ENCODE data around the gene VWA3A.
"Not testable (repeated sequence)": the region's sequence is repeated elsewhere in the genome, so short reads cannot be mapped to it uniquely, and the experiment has no call there.

The VWA3A gene

DNA sequence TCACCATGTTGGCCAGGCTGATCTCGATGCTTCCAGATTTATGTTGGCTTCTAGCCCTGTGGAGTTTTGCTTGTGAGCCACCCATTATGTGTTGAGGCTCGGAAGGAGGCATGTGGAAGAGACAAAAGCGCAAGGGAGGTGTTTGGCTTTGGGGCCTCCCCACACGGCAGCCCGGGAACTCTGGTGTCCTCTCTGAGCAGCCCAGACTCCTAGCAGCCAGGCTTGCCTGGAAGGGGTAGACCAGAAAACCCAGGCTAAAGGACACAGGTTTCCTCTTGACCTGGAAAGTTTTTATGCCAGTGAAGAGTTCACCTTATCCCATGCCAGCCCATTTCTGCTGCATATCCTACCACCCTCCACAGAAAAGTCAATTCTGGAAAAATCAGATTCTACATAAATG, 91.0 kb downstream of the VWA3A start:
- no peak for DNase-seq (ENCODE audit: low read depth in 3 of 3)

DNA sequence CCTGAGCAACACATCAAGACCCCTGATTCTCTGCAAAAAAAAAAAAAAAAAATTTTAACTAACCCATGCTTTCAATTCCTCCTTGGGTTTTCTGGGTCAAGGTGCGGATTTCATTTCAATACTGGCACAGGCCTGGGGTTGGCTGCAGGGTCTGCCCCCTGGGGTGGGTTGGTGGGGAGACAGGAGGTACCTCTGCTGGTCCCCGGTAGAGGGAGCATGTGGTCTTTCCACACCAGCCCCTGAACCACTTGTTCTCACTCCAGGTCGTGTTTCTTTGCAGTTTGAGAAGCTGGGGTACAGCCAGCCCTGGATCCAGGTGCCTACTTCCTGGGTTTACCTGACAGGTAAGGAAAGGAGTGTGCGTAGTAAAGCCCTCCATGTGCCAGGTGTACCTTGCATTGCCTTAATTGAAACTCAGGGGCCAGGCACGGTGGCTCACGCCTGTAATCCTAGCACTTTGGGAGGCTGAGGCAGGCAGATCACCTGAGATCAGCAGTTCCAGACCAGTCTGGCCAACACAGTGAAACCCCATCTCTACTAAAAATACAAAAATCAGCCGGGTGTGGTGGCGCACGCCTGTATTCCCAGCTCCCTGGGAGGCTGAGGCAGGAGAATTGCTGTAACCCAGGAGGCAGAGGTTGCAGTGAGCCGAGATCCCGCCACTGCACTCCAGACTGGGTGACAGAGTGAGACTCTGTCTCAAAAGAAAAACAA, 91.7 kb downstream of the VWA3A start:
- DNase-seq (ENCODE audit: low read depth in 3 of 3): no peak

DNA sequence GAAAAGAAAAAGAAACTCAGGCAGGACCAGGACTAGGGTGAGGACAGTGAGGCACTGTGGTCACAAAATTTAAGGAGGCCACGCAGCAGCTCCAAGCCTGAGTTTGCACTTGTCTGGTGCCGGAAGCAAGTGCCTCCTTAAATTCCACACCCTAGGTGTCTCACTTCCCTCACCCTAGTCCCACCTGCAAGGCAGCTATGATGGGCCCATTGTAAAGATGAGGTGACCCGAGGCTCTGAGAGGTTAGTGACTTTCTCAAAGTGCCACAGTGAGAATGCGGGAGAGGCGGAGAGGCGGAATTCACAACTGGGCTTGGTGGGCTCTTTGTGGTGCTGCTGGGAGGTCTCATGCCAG, 92.3 kb downstream of the VWA3A start:
- DNase-seq (ENCODE audit: low read depth in 3 of 3): no peak

DNA sequence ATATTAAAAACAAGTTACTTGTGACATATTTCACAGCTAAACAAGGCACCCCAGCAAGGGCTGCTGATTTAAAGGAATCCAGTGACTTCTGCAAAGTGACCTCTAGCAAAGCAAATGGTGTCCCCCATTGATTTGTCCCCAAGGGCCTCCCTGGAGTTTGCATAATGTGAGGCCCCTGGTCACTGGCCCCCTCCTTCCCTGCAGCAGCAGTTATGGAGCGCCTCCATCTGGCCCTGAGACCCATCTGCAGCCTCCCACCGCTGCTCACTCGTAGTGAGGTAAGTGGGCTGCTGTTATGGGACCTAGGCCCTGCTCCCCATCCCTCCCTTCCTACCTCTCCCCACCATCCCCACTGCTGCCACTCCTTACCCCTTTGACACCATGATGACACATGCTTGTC, 94.2 kb downstream of the VWA3A start:
- no peak for DNase-seq (ENCODE audit: low read depth in 3 of 3)

DNA sequence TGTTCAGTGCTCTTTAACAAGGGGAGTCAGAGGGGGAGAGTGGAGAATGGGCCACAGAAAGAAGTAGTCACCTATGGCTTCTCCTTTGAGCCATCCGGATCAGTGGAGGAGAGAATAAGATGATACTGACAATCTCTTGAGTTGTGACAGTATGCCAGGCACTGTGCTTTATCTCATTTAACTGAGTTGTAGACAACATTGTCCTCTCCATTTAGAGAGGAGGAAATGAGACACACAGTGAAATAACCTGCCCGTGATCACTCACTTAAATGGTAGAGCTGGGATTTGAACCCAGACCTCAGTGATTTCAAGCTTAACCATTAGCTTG, 95.9 kb downstream of the VWA3A start:
- DNase-seq (ENCODE audit: low read depth in 3 of 3): no peak

DNA sequence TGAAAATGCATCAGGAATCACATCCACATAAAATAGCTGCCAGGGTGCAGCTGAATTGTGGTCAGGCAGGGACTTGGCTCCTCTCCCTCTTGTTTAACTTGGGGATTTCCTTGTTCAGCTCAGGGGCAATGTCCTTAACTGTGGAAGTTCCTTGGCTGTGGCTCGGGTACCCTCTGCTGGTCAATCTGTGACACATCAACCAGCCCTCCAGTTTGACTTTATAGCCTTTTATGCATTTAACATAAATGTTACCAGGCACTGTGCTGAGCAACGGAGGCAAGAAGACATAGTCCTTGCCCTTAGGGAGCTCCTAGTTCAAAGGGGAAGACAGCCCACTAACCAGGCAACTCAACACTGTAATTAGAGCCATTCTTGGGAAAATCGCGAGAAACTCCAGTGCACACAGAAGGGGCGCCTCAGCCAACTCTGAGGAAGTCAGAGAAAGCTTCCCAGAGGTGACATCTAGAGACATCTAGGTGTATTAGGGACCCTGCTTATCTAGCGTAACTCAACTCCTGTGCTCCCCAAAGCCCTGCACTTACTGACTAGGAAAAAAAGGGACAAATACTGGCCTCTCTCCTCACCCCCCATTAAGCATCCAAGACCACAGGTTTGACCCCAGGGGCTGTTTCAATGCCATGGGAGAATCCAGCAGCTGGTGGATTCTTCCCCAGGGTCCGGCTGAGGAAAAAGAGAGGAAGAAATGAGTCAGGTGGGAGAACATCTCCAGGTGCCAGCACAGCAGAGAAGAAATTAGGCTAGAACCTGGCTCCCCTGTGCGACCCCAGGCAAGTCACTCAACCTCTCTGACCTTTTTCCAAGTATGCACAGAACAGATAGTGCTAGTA, 96.5 kb downstream of the VWA3A start:
- DNase-seq (ENCODE audit: low read depth in 3 of 3): peak; percentile 28 to 57 (median 36)

DNA sequence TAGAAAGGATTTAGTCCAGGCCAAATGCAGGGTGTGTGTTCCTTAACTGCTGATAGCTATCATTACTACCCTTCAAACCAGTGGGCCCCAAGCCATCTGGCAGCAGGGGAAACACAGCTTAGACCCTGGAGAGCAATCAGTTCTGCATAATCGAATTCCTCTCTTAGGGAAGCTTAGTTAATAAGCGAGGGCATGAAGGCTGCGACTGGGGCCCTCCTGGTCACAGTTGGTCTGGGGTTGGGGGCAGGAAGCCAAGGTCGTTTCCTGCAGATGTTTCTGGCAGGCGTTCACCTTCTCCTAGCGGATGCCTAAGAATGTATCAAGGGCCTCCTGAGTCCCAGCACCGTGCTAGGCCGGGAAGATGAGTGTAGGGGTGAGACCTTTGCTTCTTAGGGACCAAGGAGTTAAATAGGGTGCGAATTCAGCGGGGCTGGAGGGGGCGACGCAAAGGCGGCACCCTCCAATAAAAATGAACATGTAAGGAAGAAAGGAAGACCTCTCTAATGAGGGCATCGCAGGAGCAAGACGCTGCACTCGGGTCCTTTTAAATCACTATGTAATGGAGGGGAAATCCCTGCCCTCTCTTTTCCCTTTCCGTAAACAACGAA, 97.2 kb downstream of the VWA3A start:
- DNase-seq (ENCODE audit: low read depth in 3 of 3): no peak

DNA sequence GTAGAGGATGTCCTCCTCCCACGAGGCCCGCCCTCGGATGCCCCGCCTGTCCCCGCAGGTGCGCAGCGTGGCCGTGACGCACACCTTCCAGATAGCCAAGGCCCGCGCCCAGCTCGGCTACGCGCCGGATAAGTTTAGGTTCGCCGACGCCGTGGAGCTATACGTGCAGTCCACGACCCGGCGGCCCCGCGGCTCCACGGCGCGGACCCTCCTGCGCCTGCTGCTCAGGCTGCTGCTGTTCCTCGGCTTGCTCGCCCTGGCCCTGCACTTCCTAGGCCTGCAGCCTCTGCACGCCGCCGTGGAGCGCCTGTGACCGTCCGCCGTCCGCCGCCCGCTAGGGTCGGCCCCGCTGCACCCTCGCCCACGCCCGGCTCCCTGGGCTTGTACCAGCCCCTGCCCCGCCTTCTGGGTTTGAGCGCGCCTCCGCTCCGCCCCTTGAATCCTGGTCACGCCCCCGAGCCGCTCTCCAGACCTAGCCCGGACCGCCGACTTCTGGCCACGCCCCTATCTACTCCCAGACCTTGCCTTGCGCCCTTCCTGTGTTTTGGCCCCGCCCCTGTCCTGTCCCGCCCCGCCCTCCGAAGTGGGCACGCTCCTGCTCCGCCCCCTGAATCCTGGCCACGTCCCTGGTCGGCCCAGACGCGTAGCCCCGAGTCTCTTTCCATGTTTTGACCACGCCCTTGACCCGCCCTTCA, 97.9 kb downstream of the VWA3A start:
- peak; percentile 76 to 100 (median 98) for DNase-seq (ENCODE audit: low read depth in 3 of 3)

DNA sequence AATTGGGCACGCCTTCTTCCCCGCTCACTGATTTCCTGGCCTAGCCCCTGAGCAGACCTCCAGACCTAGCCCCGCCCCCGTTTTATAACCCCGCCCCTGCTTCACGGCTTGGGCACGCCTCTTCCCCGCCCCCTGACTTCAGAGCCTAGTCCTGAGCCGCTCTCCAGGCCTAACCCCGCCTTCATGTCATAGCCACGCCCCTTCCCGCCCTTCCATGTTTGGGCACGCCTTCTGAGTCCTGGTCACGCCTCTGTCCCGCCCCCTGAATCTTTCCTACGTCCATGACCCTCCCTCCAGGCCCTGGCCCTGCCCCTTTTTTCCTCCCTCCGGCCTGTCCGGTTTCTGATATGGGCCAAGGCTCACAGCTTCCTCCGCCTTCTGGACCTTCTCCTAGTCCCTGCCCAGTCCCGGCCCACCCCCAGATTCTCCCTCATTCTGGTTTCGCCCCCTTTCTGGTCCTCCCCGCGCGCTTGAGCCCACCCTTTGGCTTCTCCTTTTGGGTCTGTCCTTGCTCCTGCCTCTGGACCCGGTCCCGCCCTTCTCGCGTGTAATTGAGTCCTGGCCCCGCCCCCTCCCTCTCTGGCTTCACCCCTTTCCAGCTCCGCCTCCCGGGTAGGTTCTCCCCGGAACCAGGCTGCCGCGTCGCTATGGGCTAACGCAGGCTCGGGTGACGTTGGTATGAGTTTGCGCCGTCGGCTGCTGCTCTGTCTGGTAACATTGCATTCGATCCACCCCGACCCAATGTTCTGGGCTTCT, 98.6 kb downstream of the VWA3A start:
- DNase-seq (ENCODE audit: low read depth in 3 of 3): peak; percentile 96 to 100 (median 99)

DNA sequence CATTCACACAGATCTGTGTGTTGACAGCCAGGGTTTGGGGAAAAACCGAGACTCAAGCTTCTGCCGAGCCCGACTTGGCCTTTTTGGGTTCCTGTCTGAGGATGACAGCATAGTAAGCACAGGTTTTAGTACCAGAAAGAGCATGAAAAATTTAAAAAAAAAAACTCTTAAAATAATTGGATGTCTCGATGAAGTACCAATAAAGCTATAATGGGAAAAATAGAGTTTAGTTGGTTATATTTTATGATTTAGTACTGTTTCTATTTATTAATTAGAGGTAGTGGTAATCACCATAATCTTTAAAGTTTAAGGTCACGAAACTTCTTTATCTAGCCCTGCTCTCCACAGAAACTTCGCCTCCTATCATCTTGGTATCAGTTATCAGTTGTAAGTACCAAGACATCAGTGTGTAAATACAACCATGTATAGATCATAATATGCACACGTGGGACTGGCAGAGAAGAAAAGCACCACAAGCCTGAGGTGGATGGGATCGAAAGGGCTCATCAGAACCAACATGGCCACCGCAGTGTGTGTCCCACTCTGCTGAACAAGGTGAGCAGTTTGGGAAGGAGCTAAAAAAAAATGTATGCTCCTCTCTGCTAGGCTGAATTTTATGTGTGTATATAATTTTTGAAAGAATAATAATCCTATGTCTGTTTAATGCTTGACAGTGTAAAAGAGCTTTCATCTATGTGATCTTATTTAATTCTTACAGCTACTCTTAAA, 99.4 kb downstream of the VWA3A start:
- peak in 1 of 3 experiments; percentile 25 for DNase-seq (ENCODE audit: low read depth in 3 of 3)

DNA sequence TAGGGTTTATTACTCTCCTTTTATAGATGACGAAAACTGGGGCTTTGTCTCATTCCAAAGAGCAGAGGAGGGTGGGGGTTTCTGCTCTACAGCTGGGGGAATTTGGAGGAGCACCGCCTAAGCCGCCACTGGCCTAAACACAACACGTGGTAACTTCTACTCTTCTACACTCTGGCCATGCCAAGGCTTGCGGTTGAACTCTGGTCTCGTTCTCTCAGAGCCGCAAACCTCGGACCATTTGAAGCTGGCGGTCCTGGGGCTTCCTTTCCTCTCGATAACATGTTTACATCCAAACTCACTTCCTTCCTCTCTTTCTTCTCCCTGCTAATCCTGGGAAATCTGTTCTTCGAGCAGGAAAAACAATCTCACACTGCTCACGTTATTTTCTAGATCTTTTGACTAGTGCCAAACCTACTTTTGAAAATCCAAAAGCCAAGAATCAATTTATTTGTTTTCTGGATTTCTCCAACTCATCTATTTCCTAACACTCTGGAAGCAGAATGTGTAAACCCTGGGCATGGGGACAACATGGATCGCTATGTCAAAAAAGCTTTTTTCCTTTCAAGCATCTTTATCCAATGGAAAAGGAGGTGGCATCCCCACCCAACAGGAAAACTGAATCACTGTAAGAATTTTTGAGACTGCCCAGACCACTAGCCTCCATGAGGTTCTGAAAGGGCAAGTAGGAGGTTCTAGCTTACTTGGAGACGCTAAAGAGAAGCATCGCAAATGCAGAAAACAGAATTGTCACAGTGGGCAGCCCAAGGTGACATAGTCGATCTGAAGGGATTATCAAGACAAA, 100.1 kb downstream of the VWA3A start:
- peak; percentile 36 to 70 (median 57) for DNase-seq (ENCODE audit: low read depth in 3 of 3)

DNA sequence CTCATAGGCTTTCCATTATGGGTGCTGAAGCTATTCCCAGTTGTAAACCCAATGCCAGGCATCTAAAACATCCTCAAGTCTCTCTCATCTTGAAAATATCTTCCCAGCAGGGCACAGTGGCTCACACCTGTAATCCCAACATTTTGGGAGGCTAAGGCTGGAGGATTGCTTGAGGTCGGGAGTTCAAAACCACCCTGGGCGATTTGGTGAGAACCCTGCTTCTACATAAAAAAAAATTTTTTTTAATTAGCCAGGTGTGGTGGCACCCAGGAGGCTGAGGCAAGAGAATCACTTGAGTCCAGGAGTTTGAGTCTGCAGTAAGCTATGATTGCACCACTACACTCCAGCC, 100.7 kb downstream of the VWA3A start:
- no peak for DNase-seq (ENCODE audit: low read depth in 3 of 3)

DNA sequence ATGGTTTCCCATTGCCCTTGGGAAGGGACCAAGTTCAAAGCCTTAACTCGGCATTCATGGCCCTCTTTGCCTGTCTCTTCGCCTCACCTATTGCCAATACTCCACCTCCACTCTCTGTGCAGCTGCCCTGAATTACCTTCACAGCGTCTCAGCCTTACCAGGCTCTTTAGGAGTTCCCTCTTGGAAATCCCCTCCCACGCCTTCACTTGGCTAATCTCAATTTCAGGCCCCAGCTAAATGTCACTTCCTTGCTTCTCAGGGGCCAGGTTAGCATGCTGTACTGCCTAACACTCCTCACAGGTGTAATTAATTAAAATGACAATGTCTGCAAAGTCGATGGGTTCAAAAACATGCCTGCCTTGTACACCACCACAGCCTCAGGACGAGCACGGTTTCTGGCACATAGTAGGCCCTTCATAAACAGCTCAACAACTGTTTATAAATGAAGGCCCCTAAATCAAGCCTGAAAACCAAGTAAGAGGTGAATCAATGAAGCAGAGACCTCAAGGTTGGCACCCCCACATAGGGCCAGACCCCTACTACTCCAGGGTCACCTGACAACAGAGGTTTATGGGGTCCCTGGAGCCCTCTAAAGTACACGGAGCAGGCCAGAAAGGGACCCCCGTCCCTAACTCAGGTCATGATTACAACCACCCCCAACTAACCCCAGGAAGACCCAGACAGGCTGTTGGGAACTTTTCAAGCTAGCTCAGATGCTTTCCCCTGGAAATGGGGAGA, 102.5 kb downstream of the VWA3A start:
- DNase-seq (ENCODE audit: low read depth in 3 of 3): no peak

DNA sequence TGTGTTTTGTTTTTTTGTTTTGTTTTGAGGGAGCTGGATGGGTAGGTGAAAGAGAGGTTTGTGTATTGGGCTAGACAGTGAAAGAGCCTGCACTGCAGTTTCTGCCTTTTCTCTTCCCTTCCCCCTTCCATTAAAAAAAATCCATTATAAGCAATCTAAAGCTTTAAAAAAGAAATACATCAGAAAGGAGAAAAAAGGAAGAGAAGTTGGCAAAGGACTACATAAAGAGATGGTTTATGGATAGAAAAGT, 103.0 kb downstream of the VWA3A start:
- DNase-seq (ENCODE audit: low read depth in 3 of 3): no peak

DNA sequence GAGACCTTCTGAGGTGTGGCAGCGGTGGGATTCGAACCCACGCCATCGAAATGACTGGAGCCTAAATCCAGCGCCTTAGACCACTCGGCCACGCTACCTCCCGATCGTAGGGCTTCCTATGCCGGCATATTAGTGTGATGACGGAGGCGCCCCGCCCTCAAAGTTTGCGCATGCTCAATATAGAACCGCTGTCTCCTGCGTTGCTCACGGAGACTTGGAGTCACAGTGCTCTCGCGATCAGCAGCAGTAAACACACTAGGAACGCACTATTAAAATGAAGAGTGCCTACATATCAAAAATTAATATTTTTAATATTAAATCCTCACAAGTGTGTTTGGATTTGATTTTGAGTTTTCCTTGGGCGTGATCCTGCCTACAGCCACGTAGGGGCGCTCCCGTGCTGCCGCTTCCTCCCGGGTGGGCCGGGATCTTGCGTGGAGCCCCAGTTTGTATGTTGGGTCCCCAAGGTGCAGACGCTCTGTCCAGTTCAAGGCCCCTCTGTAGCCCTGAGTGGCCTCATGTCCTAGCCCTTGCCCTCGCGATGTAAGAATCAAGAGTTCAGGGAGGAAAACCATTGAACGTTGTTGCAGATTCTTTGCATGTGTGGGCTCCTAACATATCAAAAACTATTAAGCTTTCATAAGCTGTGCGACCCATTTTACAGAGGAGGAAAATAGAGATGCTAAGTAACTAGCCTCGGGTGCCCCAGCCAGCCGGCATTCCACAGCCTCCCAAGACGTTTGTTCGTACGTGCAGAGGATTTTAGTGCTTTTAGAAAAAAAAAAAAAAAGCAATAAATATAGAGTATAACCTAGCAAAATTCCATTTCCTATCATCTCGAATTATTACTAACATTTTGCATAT, 103.6 kb downstream of the VWA3A start:
- DNase-seq (ENCODE audit: low read depth in 3 of 3): peak; percentile 77 to 90 (median 88)

DNA sequence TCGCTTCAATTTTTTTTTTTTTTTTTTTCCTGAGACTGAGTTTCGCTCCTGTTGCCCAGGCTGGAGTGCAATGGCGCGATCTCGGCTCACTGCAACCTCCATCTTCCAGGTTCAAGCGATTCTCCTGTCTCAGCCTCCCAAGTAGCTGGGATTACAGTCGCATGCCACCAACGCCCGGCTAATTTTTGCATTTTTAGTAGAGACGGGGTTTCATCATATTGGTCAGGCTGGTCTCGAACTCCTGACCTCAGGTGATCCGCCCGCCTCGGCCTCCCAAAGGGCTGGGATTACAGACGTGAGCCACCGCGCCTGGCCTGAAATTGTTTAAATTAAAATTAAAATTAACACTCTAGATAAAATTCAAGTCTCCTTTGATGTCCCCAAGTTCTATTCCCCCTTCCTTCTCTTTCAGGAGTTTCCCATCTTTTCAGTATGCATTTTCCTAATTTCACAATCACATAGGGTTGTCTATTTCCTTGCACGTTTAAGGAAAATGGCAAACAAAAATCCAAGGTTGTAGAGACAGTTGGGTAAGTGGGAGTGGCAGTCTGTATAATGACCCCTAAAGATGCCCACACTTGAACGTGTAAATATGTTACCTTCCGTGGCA, 104.3 kb downstream of the VWA3A start:
- not testable (repeated sequence) for DNase-seq (ENCODE audit: low read depth in 3 of 3)

DNA sequence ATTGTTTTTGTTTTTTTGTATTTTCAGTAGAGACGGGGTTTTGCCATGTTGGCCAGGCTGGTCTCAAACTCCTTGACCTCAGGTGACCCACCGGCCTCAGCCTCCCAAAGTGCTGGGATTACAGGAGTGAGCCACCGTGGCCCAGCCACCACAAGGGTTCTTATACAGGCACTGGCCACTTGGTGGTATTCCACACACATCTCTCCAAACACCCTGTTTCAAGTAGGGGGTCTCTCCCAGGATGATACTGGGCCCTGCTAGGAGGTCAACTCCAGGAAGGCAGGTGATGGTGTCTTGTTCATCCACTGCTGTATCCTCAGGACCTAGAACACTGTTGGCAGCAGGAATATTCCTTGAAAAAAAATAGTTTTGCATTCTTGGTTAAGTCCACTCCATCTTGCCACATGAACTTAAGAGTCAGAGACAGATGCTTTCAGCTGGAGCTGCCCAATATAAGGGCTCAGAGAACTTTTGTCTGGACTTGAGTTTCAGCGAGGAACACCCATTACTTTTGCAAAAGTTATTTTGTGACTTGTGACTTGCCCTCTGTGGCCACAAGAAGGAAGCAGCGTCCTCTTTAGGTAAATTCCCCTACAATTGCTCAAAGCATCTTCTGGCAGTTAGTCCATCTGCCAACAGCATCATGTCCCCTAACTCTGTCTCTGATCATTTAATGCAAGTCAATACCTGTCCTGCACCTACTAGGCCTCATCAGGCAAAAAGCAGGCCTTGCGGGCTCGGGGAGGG, 106.4 kb downstream of the VWA3A start:
- no peak for DNase-seq (ENCODE audit: low read depth in 3 of 3)

DNA sequence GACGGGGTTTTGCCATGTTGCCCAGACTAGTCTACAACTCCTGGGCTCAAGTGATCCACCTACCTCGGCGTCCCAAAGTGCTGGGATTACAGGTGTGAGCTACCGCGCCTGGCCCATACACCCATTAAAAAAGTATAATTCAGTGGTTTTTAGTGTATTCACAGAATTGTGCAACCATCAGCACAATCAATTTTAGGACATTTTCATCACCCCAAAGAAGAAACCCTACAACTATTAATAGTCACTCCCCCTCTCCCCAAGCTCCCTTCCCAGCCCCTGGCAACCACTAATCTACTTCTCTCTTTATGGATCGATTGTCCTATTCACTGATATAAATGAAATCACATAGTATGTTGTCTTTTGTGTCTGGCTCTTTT, 109.9 kb downstream of the VWA3A start:
- DNase-seq (ENCODE audit: low read depth in 3 of 3): no peak
